H9 (cell line): Measurements from ENCODE around the gene CADM1. TPM values are rescaled to one million over a fixed set of nuclear protein-coding genes. Genes with fewer than 3 reads are reported as not detected.

Experiments
- DNase-seq: peaks from one replicate; pipeline ENCODE4 v3.0.0-alpha.2; 2017
- H2AFZ ChIP-seq: one replicate; pipeline ENCODE4 v1.6.1; 2013; ENCODE audit warnings: mild to moderate bottlenecking, low read length, control low read depth, moderate library complexity
- H2AK5ac ChIP-seq: 2 replicates; pipeline ENCODE4 v1.6.1; 2013; ENCODE audit warnings: low read length, control low read depth, mixed read lengths; ENCODE audit not compliant: insufficient read length
- H2BK120ac ChIP-seq: one replicate; pipeline ENCODE4 v1.6.1; 2013; ENCODE audit warnings: low read depth, mild to moderate bottlenecking, low read length, control low read depth, inconsistent platforms; ENCODE audit not compliant: poor library complexity, severe bottlenecking
- H2BK12ac ChIP-seq: 2 replicates; pipeline ENCODE4 v1.6.1; 2013; ENCODE audit warnings: low read length, control low read depth, mixed read lengths, low read depth; ENCODE audit not compliant: insufficient read length
- H2BK15ac ChIP-seq: 2 replicates; pipeline ENCODE4 v1.6.1; 2013; ENCODE audit warnings: low read depth, low read length, control low read depth
- H2BK20ac ChIP-seq: one replicate; pipeline ENCODE4 v1.6.1; 2013; ENCODE audit warnings: low read depth, mild to moderate bottlenecking, low read length, control low read depth, inconsistent platforms; ENCODE audit not compliant: poor library complexity, severe bottlenecking
- H2BK5ac ChIP-seq: 2 replicates; pipeline ENCODE4 v1.6.1; 2013; ENCODE audit warnings: low read length, control low read depth, mixed read lengths; ENCODE audit not compliant: insufficient read length
- H3K14ac ChIP-seq: 2 replicates; pipeline ENCODE4 v1.6.1; 2013; ENCODE audit warnings: low read length, control low read depth; ENCODE audit not compliant: insufficient read depth
- H3K18ac ChIP-seq: 2 replicates; pipeline ENCODE4 v1.6.1; 2013; ENCODE audit warnings: low read depth, mild to moderate bottlenecking, mixed read lengths, low read length, control low read depth; ENCODE audit not compliant: insufficient read length
- H3K23ac ChIP-seq: 2 replicates; pipeline ENCODE4 v1.6.1; 2013; ENCODE audit warnings: low read length, control low read depth, mixed read lengths, low read depth; ENCODE audit not compliant: insufficient read length
- H3K23me2 ChIP-seq: 2 replicates; pipeline ENCODE4 v1.6.1; 2013; ENCODE audit warnings: low read depth, mild to moderate bottlenecking, mixed read lengths, low read length, control low read depth; ENCODE audit not compliant: insufficient read length, poor library complexity, severe bottlenecking
- H3K27ac ChIP-seq: 2 replicates; pipeline ENCODE4 v1.5.1; 2013; ENCODE audit warnings: low read length, control low read depth, mixed read lengths, low read depth; ENCODE audit not compliant: insufficient read length
- H3K27me3 ChIP-seq: 2 replicates; pipeline ENCODE4 v1.6.1; 2013; ENCODE audit warnings: low read length, control low read depth, inconsistent platforms; ENCODE audit not compliant: insufficient read depth
- H3K4ac ChIP-seq: 2 replicates; pipeline ENCODE4 v1.6.1; 2013; ENCODE audit warnings: low read depth, mild to moderate bottlenecking, control low read depth, inconsistent platforms, low read length, moderate library complexity
- H3K4me1 ChIP-seq: 2 replicates; pipeline ENCODE4 v1.6.1; 2013; ENCODE audit warnings: low read length, control low read depth, inconsistent platforms; ENCODE audit not compliant: insufficient read depth
- H3K4me2 ChIP-seq: 2 replicates; pipeline ENCODE4 v1.6.1; 2013; ENCODE audit warnings: low read length, control low read depth, mixed read lengths; ENCODE audit not compliant: insufficient read length, insufficient read depth
- H3K56ac ChIP-seq: 2 replicates; pipeline ENCODE4 v1.6.1; 2013; ENCODE audit warnings: low read depth, mild to moderate bottlenecking, mixed read lengths, low read length, control low read depth; ENCODE audit not compliant: insufficient read length
- H3K79me1 ChIP-seq: 2 replicates; pipeline ENCODE4 v1.6.1; 2013; ENCODE audit warnings: low read depth, mild to moderate bottlenecking, moderate library complexity, low read length, control low read depth, inconsistent platforms; ENCODE audit not compliant: insufficient read depth, poor library complexity, severe bottlenecking
- H3K79me2 ChIP-seq: 2 replicates; pipeline ENCODE4 v1.6.1; 2013; ENCODE audit warnings: low read length, control low read depth, inconsistent platforms; ENCODE audit not compliant: insufficient read depth
- H3K9ac ChIP-seq: 2 replicates; pipeline ENCODE4 v1.6.1; 2013; ENCODE audit warnings: low read length, control low read depth, mixed read lengths; ENCODE audit not compliant: insufficient read length; ENCODE audit errors: extremely low read depth
- H3K9me3 ChIP-seq: one replicate; pipeline ENCODE4 v1.6.1; 2013; ENCODE audit warnings: low read depth, low read length, inconsistent platforms; ENCODE audit not compliant: control insufficient read depth
- H3T11ph ChIP-seq: one replicate; pipeline ENCODE4 v1.6.1; 2013; ENCODE audit warnings: mild to moderate bottlenecking, low read length, control low read depth, inconsistent platforms
- H4K20me1 ChIP-seq: one replicate; pipeline ENCODE4 v1.6.1; 2013; ENCODE audit not compliant: control insufficient read depth, insufficient read length, insufficient read depth
- H4K5ac ChIP-seq: 2 replicates; pipeline ENCODE4 v1.6.1; 2013; ENCODE audit warnings: low read depth, mild to moderate bottlenecking, mixed read lengths, low read length, control low read depth; ENCODE audit not compliant: insufficient read length
- H4K8ac ChIP-seq: replicated peaks from 2 replicates; pipeline ENCODE4 v1.6.1; 2013; ENCODE audit warnings: low read length, control low read depth, mixed read lengths, low read depth; ENCODE audit not compliant: insufficient read length
- H4K91ac ChIP-seq: 2 replicates; pipeline ENCODE4 v1.6.1; 2013; ENCODE audit warnings: low read depth, mild to moderate bottlenecking, moderate library complexity, mixed read lengths, low read length, control low read depth; ENCODE audit not compliant: insufficient read length
- H3K27ac Mint-ChIP-seq, 3 experiments: 2 replicates in 2 of 3; 3 replicates in 1 of 3; pipeline ENCODE4 v1.8.0; 2020 to 2021; ENCODE audit warnings: mixed read lengths in 3 of 3, mild to moderate bottlenecking in 1 of 3, moderate library complexity in 1 of 3
- H3K27me3 Mint-ChIP-seq: 2 replicates; pipeline ENCODE4 v1.8.0; 2021; ENCODE audit warnings: low read depth, mild to moderate bottlenecking, moderate library complexity, mixed read lengths
- H3K36me3 Mint-ChIP-seq, 3 experiments: 2 replicates in 2 of 3; 3 replicates in 1 of 3; pipeline ENCODE4 v1.8.0; 2020 to 2021; ENCODE audit warnings: low read depth in 3 of 3, mixed read lengths in 3 of 3; ENCODE audit not compliant: insufficient read depth in 1 of 3
- H3K4me1 Mint-ChIP-seq, 2 experiments: 2 replicates each; pipeline ENCODE4 v1.8.0; 2020; ENCODE audit warnings: mixed read lengths in 2 of 2
- H3K4me3 Mint-ChIP-seq, 2 experiments: 2 replicates in 1 of 2; 3 replicates in 1 of 2; pipeline ENCODE4 v1.8.0; 2020 to 2021; ENCODE audit warnings: mild to moderate bottlenecking in 2 of 2, mixed read lengths in 2 of 2, moderate library complexity in 1 of 2
- H3K9me3 Mint-ChIP-seq, 2 experiments: 2 replicates in 1 of 2; 3 replicates in 1 of 2; pipeline ENCODE4 v1.8.0; 2020; ENCODE audit warnings: mild to moderate bottlenecking in 2 of 2, mixed read lengths in 2 of 2, moderate library complexity in 1 of 2
- WGBS: extraction: QIAGEN DNeasy Blood & Tissue Kit; methylation state at CpG from one replicate; pipeline ENCODE4 v1.1.7; 2013; ENCODE audit warnings: missing lambda C conversion rate, low lambda C conversion rate, mixed read lengths; ENCODE audit not compliant: insufficient read length; ENCODE audit errors: extremely low coverage; 5-methylcytosine and 5-hydroxymethylcytosine counted together
- total RNA-seq: library from RNA; stranded (reverse); gene quantifications from 2 replicates; pipeline ENCODE4 v1.2.1, GENCODE V29; 2021
- TF ChIP-seq, protein P1 (sequence below): fragments of 200-600 bp; sonication (generic); conservative IDR thresholded peaks from 3 replicates; pipeline ENCODE4 v1.8.0; 2021; ENCODE audit warnings: antibody characterized with exemption, mild to moderate bottlenecking

Gene CADM1
- total RNA-seq, 1 experiment from 2014 or later = 11.9 TPM

DNA sequence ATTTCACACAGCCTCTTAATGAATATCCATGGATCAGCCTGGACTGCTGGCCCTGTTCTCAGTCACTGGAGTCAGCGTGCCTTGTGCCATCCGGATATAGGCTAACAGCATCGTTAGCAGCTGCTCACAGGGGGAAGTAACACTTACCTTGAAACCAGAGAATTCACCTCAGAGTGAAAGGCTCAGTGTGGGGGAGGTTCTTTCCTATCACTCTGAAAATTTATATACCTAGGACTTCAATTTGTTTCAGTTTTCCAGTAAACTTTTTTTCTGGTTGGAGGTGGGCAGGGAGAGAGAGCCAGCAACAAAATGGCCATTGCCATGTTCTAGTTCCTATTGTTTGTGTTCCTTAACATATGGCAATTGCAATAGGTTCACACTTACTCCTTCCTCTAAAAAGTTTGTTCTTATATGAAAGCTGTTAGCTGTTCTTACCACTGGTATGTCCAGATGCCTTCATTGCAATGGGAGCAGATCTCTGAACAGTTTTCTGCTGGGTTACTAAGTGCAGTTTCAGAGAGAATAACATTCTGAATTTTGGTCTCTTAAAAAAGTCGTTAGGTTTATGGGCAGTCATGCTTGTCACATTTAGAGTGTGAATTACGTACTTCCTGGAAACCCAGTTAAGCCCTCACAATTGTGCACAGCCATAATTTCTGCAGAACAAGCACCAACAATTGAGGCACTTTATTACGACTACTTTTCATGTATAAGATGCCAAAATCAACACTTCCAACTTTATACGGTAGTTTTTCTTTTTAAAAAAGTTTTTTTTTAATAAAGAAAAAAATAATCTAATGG lies 247.6 kb downstream of the CADM1 start:
- no peaks in the 10 kb centered on the region for H3K23me2 ChIP-seq
- Mint-ChIP-seq H3K27ac (no peak overlapping the region; a peak in 2 of 7 replicates), H3K4me1 (peaks cover 16 to 43% of the 10 kb centered on the region in 2 experiments), H3K4me3 (no peak overlapping the region), H3K36me3 (no peaks in the 10 kb centered on the region; a peak in 2 of 7 replicates), H3K9me3 (no peaks in the 10 kb centered on the region; a peak in 1 of 5 replicates), H3K27me3 (peaks cover 3% of the 10 kb centered on the region)
- no peak overlapping the region for H3K18ac ChIP-seq
- H4K91ac ChIP-seq = no peak overlapping the region
- H2AFZ ChIP-seq = no peak overlapping the region
- no peak overlapping the region for H2BK5ac ChIP-seq
- no CpG with 5 or more reads among the region's 7 CpGs for WGBS
- H3K9me3 ChIP-seq = no peaks in the 10 kb centered on the region
- no peak overlapping the region for H3K4me2 ChIP-seq
- TF ChIP-seq, protein P1, sequence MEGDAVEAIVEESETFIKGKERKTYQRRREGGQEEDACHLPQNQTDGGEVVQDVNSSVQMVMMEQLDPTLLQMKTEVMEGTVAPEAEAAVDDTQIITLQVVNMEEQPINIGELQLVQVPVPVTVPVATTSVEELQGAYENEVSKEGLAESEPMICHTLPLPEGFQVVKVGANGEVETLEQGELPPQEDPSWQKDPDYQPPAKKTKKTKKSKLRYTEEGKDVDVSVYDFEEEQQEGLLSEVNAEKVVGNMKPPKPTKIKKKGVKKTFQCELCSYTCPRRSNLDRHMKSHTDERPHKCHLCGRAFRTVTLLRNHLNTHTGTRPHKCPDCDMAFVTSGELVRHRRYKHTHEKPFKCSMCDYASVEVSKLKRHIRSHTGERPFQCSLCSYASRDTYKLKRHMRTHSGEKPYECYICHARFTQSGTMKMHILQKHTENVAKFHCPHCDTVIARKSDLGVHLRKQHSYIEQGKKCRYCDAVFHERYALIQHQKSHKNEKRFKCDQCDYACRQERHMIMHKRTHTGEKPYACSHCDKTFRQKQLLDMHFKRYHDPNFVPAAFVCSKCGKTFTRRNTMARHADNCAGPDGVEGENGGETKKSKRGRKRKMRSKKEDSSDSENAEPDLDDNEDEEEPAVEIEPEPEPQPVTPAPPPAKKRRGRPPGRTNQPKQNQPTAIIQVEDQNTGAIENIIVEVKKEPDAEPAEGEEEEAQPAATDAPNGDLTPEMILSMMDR = no peak
- H2BK20ac ChIP-seq = no peak overlapping the region
- no peak overlapping the region for H2AK5ac ChIP-seq
- no peak overlapping the region for H4K5ac ChIP-seq
- no peak overlapping the region for H3K9ac ChIP-seq
- no peak overlapping the region for H2BK12ac ChIP-seq
- H3K23ac ChIP-seq = no peak overlapping the region
- H3K14ac ChIP-seq = no peak overlapping the region
- no peak overlapping the region for H3K27ac ChIP-seq
- DNase-seq = peak; percentile 41
- no peak overlapping the region for H3K4ac ChIP-seq
- H2BK120ac ChIP-seq = no peak overlapping the region
- no peaks in the 10 kb centered on the region for H3K27me3 ChIP-seq
- H3K79me1 ChIP-seq = no peaks in the 10 kb centered on the region
- H3K79me2 ChIP-seq = no peaks in the 10 kb centered on the region
- H3T11ph ChIP-seq = no peak overlapping the region
- no peak overlapping the region for H4K8ac ChIP-seq
- H3K4me1 ChIP-seq = peaks cover 5% of the 10 kb centered on the region
- H4K20me1 ChIP-seq = no peaks in the 10 kb centered on the region
- H2BK15ac ChIP-seq = no peak overlapping the region
- H3K56ac ChIP-seq = no peak overlapping the region
